ENCODE measurements around the gene UAP1L1.

GRCh38 chr9:137077758-137078693 is 709 bp downstream of the UAP1L1 start:
- TF ChIP-seq CTCF (IDR thresholded peaks at IDR 0.05) (no peak), POLR2AphosphoS5 (IDR thresholded peaks at IDR 0.05) (no peak), POLR2A (IDR thresholded peaks at IDR 0.05) (no peak)
